Endodermal cell (in vitro differentiated cells): Measurements from ENCODE around the gene LRRIQ4. TPM values are rescaled to one million over a fixed set of nuclear protein-coding genes. Genes with fewer than 3 reads are reported as not detected.

Experiments used
- DNase-seq: peaks from one replicate; pipeline ENCODE4 v3.0.0-alpha.2; 2017
- H3K27ac ChIP-seq: 2 replicates; pipeline ENCODE4 v1.5.1; 2013; ENCODE audit warnings: mild to moderate bottlenecking, low read depth, low read length, moderate library complexity
- H3K27me3 ChIP-seq: 2 replicates; pipeline ENCODE4 v1.6.1; 2013; ENCODE audit warnings: mild to moderate bottlenecking, low read length, moderate library complexity; ENCODE audit not compliant: insufficient read depth, control insufficient read depth, poor library complexity, severe bottlenecking
- H3K36me3 ChIP-seq: 2 replicates; pipeline ENCODE4 v1.7.0; 2013; ENCODE audit warnings: mild to moderate bottlenecking, low read length, moderate library complexity; ENCODE audit not compliant: control insufficient read depth, insufficient read depth
- H3K4me1 ChIP-seq: one replicate; pipeline ENCODE4 v1.7.0; 2013; ENCODE audit warnings: low read length; ENCODE audit not compliant: control insufficient read depth, insufficient read depth
- H3K4me3 ChIP-seq: 2 replicates; pipeline ENCODE4 v1.5.1; 2013; ENCODE audit warnings: mild to moderate bottlenecking, low read length, moderate library complexity
- H3K9ac ChIP-seq: 2 replicates; pipeline ENCODE4 v1.6.1; 2013; ENCODE audit warnings: mild to moderate bottlenecking, low read length, moderate library complexity; ENCODE audit not compliant: poor library complexity, severe bottlenecking; ENCODE audit errors: extremely low read depth
- H3K9me3 ChIP-seq: 2 replicates; pipeline ENCODE4 v1.6.1; 2013; ENCODE audit warnings: mild to moderate bottlenecking, low read length, moderate library complexity; ENCODE audit not compliant: control insufficient read depth
- H3K27ac Mint-ChIP-seq: 2 replicates; pipeline ENCODE4 v1.8.0; 2020; ENCODE audit warnings: mixed read lengths
- H3K27me3 Mint-ChIP-seq: 2 replicates; pipeline ENCODE4 v1.8.0; 2021; ENCODE audit warnings: mild to moderate bottlenecking, mixed read lengths; ENCODE audit not compliant: insufficient read depth
- H3K36me3 Mint-ChIP-seq: 2 replicates; pipeline ENCODE4 v1.8.0; 2020; ENCODE audit warnings: low read depth, mixed read lengths
- H3K4me1 Mint-ChIP-seq: 2 replicates; pipeline ENCODE4 v1.8.0; 2020; ENCODE audit warnings: mixed read lengths
- H3K4me3 Mint-ChIP-seq: 2 replicates; pipeline ENCODE4 v1.8.0; 2020; ENCODE audit warnings: mild to moderate bottlenecking, moderate library complexity, mixed read lengths
- H3K9me3 Mint-ChIP-seq: 2 replicates; pipeline ENCODE4 v1.8.0; 2020; ENCODE audit warnings: mild to moderate bottlenecking, mixed read lengths
- WGBS, 2 experiments: methylation state at CpG; one replicate each; pipeline versions ENCODE4 v1.1.5 to v1.1.7; 2013; ENCODE audit warnings: missing lambda C conversion rate in 2 of 2, mixed read lengths in 1 of 2; ENCODE audit not compliant: insufficient coverage in 1 of 2, insufficient read length in 1 of 2; 5-methylcytosine and 5-hydroxymethylcytosine counted together
- total RNA-seq, 2 donors: library from RNA; stranded (reverse); fragmentation: NEBNext Ultra II Directional in 1 of 2; extraction: Animal tissue kit (Norgen Biotek cat#: 25700) in 1 of 2; gene quantifications; 2 replicates in 1 of 2; 3 replicates in 1 of 2; pipeline ENCODE4 v1.2.1, GENCODE V29; 2021
- TF ChIP-seq, protein P1 (sequence below): fragments of 200-600 bp; sonication (generic); conservative IDR thresholded peaks from 2 replicates; pipeline ENCODE4 v1.5.0; 2021; ENCODE audit warnings: antibody characterized with exemption, mild to moderate bottlenecking

Gene LRRIQ4
- total RNA-seq, 2 donors from 2014 or later, result not detected

DNA sequence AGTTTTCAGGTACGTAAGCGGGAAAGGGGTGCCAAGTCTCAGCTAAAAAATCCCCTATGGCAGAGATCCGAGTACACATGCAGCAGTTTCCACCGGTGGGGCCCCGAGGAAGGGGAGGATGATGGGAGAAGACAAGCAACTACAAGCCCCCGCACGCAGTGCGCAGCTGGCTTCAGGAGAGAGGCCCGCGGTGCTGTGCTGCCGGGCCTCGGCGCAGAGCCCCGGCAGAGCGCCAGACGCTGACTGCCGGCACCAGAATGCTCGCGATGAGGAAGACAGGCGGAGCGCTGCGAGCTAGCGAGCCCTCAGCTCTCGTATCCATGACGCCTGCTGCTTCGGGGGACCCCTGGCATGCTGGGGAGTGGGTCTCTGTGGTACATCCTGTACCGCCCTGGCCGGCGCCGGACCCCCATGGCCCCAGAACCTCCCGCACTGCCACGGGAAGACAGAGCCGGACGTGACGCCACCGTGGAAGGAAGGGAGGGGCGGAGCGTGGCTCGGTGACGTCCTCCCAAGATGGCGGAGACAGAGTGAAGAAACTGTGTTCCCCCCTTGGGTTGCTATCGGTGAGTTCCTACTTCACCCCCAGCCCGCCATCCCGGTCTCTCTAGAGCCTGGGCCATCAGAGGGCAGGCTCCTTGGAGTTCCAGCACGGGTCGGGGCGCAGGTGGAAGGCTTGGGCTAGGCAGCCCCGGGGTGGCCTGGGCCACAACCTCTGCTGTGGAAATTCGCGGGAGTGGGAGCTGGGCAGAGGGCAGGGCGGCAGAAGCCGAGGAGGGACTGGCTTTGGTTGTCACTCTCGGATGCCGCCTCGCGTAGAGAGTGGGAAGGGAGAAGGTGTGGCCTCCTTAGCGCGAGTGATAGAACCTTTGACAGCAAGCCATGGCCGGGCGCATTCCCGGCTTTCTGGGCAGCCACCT, 39.5 kb upstream of the LRRIQ4 start, which contains the start of gene MYNN:
Gene MYNN (plus strand): TSS at position 500 of the 920 bp plus-strand sequence. CDS start 900 bp downstream, outside the sequence.
- Histone ChIP-seq H3K9ac (peak within 1 kb of the TSS; percentile 94), H3K4me1 (no peaks in the 10 kb centered on the region), H3K27ac (peak within 1 kb of the TSS; percentile 94), H3K36me3 (peaks cover 36% of the 10 kb centered on the region), H3K27me3 (no peaks in the 10 kb centered on the region), H3K4me3 (peak within 1 kb of the TSS; percentile 95), H3K9me3 (no peaks in the 10 kb centered on the region)
- Mint-ChIP-seq H3K27ac (peak within 1 kb of the TSS; percentile 99), H3K36me3 (peaks cover 22% of the 10 kb centered on the region), H3K4me3 (peak within 1 kb of the TSS; percentile 94), H3K27me3 (no peaks in the 10 kb centered on the region), H3K9me3 (no peaks in the 10 kb centered on the region), H3K4me1 (peaks cover 12% of the 10 kb centered on the region)
- peak; percentile 96 for DNase-seq
- WGBS, 2 experiments, result 0% methylated on average over 26 to 61 of the region's 61 CpGs
- TF ChIP-seq, protein P1, sequence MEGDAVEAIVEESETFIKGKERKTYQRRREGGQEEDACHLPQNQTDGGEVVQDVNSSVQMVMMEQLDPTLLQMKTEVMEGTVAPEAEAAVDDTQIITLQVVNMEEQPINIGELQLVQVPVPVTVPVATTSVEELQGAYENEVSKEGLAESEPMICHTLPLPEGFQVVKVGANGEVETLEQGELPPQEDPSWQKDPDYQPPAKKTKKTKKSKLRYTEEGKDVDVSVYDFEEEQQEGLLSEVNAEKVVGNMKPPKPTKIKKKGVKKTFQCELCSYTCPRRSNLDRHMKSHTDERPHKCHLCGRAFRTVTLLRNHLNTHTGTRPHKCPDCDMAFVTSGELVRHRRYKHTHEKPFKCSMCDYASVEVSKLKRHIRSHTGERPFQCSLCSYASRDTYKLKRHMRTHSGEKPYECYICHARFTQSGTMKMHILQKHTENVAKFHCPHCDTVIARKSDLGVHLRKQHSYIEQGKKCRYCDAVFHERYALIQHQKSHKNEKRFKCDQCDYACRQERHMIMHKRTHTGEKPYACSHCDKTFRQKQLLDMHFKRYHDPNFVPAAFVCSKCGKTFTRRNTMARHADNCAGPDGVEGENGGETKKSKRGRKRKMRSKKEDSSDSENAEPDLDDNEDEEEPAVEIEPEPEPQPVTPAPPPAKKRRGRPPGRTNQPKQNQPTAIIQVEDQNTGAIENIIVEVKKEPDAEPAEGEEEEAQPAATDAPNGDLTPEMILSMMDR, result peak; percentile 20

DNA sequence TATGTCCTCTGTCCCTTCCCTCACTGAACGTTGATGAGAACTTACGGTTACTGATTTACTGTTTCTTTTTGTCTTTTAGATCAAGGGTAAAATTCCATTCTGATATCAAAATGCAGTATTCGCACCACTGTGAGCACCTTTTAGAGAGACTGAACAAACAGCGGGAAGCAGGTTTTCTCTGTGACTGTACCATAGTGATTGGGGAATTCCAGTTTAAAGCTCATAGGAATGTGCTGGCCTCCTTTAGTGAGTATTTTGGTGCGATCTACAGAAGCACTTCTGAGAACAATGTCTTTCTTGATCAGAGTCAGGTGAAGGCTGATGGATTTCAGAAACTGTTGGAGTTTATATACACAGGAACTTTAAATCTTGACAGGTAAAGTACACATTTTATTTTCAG, 38.5 kb upstream of the LRRIQ4 start:
- 68 to 69% methylated on average over 5 of the region's 5 CpGs for WGBS, 2 experiments
- peaks cover 27% of the 10 kb centered on the region for H3K36me3 Mint-ChIP-seq
- H3K9ac ChIP-seq, result peak overlapping the region; percentile 94
- no peaks in the 10 kb centered on the region for H3K4me1 ChIP-seq
- DNase-seq, result no peak
- peak overlapping the region; percentile 95 for H3K4me3 ChIP-seq
- peaks cover 46% of the 10 kb centered on the region for H3K36me3 ChIP-seq
- peak overlapping the region; percentile 94 for H3K4me3 Mint-ChIP-seq
- peak overlapping the region; percentile 99 for H3K27ac Mint-ChIP-seq
- H3K27me3 ChIP-seq, result no peaks in the 10 kb centered on the region
- H3K4me1 Mint-ChIP-seq, result peaks cover 12% of the 10 kb centered on the region
- no peak overlapping the region for H3K27ac ChIP-seq
- H3K9me3 Mint-ChIP-seq, result no peaks in the 10 kb centered on the region
- no peaks in the 10 kb centered on the region for H3K9me3 ChIP-seq
- TF ChIP-seq, protein P1, result no peak
- no peaks in the 10 kb centered on the region for H3K27me3 Mint-ChIP-seq

DNA sequence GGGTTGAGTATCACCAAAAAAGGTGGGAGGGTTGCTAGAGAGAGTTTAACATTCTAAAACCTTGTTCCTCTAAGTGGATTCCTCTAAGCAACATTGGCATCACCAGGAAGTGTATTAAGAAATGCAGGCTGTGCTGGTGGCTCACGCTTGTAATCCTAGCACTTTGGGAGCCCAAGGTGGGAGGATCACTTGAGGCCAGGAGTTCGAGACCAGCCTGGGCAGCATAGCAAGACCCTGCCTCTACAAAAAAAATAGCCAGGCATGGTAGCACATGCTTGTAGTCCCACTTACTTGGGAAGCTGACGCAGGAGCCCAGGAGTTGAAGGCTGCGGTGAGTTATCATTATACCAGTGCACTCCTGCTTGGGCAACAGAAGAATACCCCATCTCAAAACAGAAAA, 34.8 kb upstream of the LRRIQ4 start:
- Histone ChIP-seq H3K9me3 (no peaks in the 10 kb centered on the region), H3K27ac (no peak overlapping the region), H3K27me3 (no peaks in the 10 kb centered on the region), H3K4me3 (no peak overlapping the region), H3K4me1 (no peaks in the 10 kb centered on the region), H3K36me3 (peaks cover 81% of the 10 kb centered on the region), H3K9ac (no peak overlapping the region)
- no peak for DNase-seq
- Mint-ChIP-seq H3K27me3 (no peaks in the 10 kb centered on the region), H3K4me3 (no peak overlapping the region), H3K4me1 (peaks cover 10% of the 10 kb centered on the region), H3K9me3 (no peaks in the 10 kb centered on the region), H3K36me3 (peaks cover 53% of the 10 kb centered on the region), H3K27ac (no peak overlapping the region)
- TF ChIP-seq, protein P1, result no peak
- WGBS, 2 experiments, result 50 to 68% methylated on average over 2 to 4 of the region's 4 CpGs
